Suprapubic skin (tissue), 3 donors: ENCODE results near the gene NINJ1.

ENCODE experiments used
- CTCF ChIP-seq, 2 donors: fragments of 200-600 bp in 1 of 2; fragments of 450-650 bp in 1 of 2; sonication (generic) in 1 of 2; IDR thresholded peaks; one replicate each; pipeline ENCODE4 v1.5.1; 2016 to 2019; ENCODE audit warnings: antibody characterized with exemption in 2 of 2, mild to moderate bottlenecking in 1 of 2, moderate library complexity in 1 of 2
- POLR2A ChIP-seq, 2 donors: fragments of 450-650 bp; IDR thresholded peaks; one replicate each; pipeline ENCODE4 v1.6.1; 2017; ENCODE audit warnings: antibody characterized with exemption in 2 of 2, mild to moderate bottlenecking in 2 of 2, moderate library complexity in 2 of 2

- no peak for TF ChIP-seq POLR2A (IDR thresholded peaks at IDR 0.05)
- no peak for TF ChIP-seq CTCF (IDR thresholded peaks at IDR 0.05)
These were observed 4.2 kb upstream of the NINJ1 start for GRCh38 chr9:93138171-93138764.
